ENCODE results near the gene SFT2D2. TPM values are rescaled to one million over a fixed set of nuclear protein-coding genes. Genes with fewer than 3 reads are reported as not detected.

Gene SFT2D2
- total RNA-seq, 2 donors from 2014 or later: 45.1 to 47.5 TPM

DNA sequence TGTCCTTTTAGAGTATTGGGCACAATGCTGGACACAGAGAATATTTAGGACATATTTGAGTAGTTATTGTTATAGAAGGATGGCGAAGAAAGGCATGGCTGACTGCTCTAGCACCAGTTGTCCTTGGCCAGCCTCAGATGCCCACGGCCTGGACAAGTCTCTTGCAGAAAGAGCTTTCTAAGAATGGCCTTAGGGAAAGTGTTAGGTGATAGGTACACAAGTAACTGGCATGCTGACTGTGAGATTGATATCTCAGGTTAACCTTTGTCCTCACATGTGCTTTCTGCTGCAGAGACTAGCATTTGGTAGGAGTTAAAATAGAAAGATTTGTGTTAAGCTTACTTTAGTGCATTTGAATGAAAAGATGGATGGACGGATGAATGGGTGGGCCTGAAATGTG is 10.1 kb downstream of the SFT2D2 start:
- peaks cover 99% of the 10 kb centered on the region for H3K36me3 Mint-ChIP-seq (ENCODE audit: low read depth)
- peaks cover 45% of the 10 kb centered on the region for H3K4me1 Mint-ChIP-seq
- H3K27ac Mint-ChIP-seq: peak overlapping the region; percentile 74
- no peak for ATAC-seq (replicated peaks)
- H3K4me3 Mint-ChIP-seq: peak overlapping the region; percentile 49
- H3K27me3 Mint-ChIP-seq: no peaks in the 10 kb centered on the region
- no peaks in the 10 kb centered on the region for H3K9me3 Mint-ChIP-seq

DNA sequence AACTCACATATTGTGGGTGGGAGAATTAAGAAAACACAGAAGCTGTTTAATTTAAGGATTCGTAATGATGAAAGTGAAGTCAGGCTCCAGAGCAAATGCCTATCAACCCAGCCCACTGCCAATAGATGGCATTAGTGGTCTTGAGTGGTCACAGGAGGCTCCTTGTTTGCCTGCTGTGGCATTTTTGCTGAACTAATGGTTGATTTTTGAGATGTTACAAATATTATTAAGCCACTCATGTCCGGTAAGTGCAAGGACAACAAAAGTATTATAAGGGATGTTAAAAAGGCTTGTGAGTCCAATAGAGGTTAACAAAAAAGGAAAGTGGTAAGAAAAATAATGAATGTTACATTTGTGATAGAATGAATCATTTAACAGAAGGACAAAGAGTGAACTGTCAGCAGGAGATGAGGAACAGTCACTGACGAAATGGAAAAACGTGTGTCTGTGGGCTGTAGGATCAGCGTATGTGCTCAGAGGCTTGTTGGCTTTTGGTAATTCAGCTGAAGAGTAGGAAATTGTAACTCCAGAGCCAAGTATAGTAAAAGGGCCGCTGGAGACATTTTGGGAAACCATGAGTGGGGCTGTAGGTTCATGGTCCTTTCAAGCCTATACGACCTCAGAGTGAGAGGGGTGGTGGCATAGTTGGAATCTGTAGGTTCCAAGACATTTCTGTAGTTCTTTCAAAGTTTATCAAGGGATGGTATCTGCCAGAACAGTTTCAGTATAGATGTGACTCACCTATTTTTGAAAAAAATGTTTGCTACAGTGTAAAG is 11.2 kb downstream of the SFT2D2 start:
- H3K4me3 Mint-ChIP-seq: peak overlapping the region; percentile 49
- ATAC-seq (replicated peaks): peak; percentile 84

DNA sequence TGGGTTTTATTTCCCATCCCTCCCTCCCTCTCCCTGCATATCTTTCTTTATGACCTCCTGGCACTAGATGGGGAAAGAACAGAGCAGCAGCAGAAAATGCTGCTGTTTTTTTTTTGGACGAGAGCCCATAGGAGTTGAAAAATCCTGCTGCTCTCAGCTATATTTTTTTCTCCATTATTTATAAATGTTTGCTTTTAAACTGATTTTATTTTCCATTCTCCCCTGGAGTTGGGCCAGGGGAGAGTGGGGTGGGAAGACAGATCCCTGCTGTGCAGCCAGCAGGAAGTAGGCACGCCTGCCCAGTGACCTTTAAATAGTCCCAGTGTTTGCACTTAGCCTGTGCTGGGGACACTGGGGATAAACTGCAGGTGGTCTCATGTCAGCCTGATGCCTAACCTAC is 17.4 kb downstream of the SFT2D2 start:
- no peaks in the 10 kb centered on the region for H3K9me3 Mint-ChIP-seq
- no peak overlapping the region for H3K4me3 Mint-ChIP-seq
- ATAC-seq (replicated peaks): no peak
- no peaks in the 10 kb centered on the region for H3K27me3 Mint-ChIP-seq
- H3K36me3 Mint-ChIP-seq (ENCODE audit: low read depth): peaks cover 99% of the 10 kb centered on the region
- peaks cover 32% of the 10 kb centered on the region for H3K4me1 Mint-ChIP-seq
- H3K27ac Mint-ChIP-seq: peak overlapping the region; percentile 44

More for the DNA sequence above, 11.2 kb downstream of the SFT2D2 start:
- Mint-ChIP-seq H3K27me3 (no peaks in the 10 kb centered on the region), H3K36me3 (ENCODE audit: low read depth) (peaks cover 99% of the 10 kb centered on the region), H3K4me1 (peaks cover 42% of the 10 kb centered on the region), H3K9me3 (no peaks in the 10 kb centered on the region), H3K27ac (peak overlapping the region; percentile 87)

DNA sequence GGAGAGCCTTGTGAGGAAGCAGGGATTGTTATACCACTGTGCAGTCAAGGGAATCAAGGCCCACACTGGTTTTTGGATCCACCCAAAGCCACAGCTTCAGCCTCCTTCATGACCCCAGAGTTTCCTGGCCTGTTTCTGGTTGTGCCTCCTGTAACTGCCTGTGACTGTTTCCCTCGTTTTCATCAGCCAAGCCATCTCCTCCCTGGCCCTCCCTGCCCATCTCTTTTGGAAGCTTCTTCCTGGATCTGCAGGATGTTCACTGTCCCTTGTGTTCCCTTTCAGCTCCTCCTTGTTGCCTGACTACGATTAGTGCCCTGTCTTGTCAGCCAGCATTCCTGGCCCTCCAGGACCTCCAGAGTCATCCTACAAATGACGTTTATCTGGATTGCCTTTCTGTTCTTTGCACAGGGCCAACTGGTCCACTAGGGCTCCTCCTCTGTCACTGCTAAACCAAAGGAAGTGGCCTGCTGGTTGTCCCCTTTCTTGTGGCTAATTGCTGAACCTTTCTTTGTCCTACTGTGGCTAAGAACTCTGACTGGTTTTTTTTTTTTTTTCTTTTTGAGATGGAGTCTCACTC is 17.9 kb downstream of the SFT2D2 start:
- Mint-ChIP-seq H3K4me3 (peak overlapping the region; percentile 32), H3K27me3 (no peaks in the 10 kb centered on the region), H3K4me1 (peaks cover 33% of the 10 kb centered on the region), H3K9me3 (no peaks in the 10 kb centered on the region), H3K27ac (peak overlapping the region; percentile 44), H3K36me3 (ENCODE audit: low read depth) (peaks cover 100% of the 10 kb centered on the region)
- peak; percentile 73 for ATAC-seq (replicated peaks)

DNA sequence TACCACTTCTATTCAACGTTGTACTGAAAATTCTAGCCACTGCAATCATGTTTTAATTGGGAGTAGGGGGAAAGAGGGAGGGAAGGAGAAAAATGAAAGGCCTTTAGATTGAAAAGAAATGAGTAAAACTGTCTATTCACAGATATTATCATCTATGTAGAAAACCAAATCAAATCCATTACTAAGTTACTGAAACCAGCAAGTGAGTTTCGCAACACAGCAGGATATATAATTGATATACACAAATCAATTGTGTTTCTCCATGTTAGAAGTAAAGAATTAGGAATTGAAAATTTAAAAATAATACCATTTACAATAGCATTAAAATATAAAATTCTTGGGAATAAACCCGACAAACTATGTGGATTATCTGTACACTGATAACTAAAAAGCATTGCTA is 19.2 kb downstream of the SFT2D2 start:
- no peak overlapping the region for H3K27ac Mint-ChIP-seq
- H3K4me1 Mint-ChIP-seq: peaks cover 33% of the 10 kb centered on the region
- H3K9me3 Mint-ChIP-seq: no peaks in the 10 kb centered on the region
- peaks cover 100% of the 10 kb centered on the region for H3K36me3 Mint-ChIP-seq (ENCODE audit: low read depth)
- H3K27me3 Mint-ChIP-seq: no peaks in the 10 kb centered on the region
- no peak for ATAC-seq (replicated peaks)
- H3K4me3 Mint-ChIP-seq: no peak overlapping the region

DNA sequence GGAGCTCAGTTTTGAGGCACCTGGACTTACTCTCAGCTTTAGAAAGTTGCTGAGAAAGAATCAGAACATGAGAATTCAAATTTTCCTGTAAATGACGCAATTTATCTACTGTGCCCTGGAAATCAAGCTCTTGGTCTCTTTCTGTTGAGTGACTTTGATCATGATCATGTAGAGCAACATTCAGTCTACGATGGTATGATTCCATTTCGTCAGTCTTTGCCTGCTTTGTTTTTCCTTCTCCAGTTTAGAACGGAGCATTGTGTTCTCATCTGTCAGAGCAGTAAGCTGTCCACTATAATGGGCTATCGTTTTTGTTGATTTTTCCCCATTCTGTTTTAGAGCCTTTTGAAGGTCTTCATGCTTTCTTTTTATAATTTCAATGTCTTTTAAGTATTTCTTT is 20.7 kb downstream of the SFT2D2 start:
- H3K9me3 Mint-ChIP-seq: no peaks in the 10 kb centered on the region
- no peak overlapping the region for H3K4me3 Mint-ChIP-seq
- no peak overlapping the region for H3K27ac Mint-ChIP-seq
- H3K36me3 Mint-ChIP-seq (ENCODE audit: low read depth): peaks cover 100% of the 10 kb centered on the region
- ATAC-seq (replicated peaks): no peak
- H3K4me1 Mint-ChIP-seq: peaks cover 33% of the 10 kb centered on the region
- no peaks in the 10 kb centered on the region for H3K27me3 Mint-ChIP-seq

DNA sequence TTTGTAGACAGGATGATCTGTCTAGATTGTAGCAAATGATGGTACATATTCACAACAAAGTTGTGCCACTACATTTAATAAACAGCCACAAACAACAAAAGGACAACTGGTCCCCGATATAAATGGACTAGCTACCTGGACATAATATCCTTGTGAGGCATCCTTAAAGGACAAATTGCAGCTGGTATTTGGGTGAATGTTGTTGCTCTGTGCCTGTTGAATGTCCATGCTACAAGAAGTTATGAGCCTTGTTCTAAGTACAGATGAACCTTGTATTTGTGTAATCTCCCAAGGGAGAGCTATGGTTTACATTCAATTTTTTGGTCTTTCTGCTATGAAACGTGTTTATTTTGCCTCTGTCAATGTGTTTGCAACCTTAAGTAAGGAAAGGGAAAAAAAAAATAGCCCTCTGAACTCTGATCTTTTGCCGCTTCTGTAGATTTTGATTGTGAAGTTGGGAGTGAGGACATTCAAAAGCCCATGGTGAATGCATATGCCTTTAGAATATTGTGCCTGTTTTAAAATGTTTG is 26.5 kb downstream of the SFT2D2 start:
- ATAC-seq (replicated peaks): no peak
- H3K4me3 Mint-ChIP-seq: no peak overlapping the region
- H3K36me3 Mint-ChIP-seq (ENCODE audit: low read depth): peaks cover 98% of the 10 kb centered on the region
- no peaks in the 10 kb centered on the region for H3K9me3 Mint-ChIP-seq
- no peaks in the 10 kb centered on the region for H3K27me3 Mint-ChIP-seq
- no peak overlapping the region for H3K27ac Mint-ChIP-seq
- peaks cover 10% of the 10 kb centered on the region for H3K4me1 Mint-ChIP-seq

DNA sequence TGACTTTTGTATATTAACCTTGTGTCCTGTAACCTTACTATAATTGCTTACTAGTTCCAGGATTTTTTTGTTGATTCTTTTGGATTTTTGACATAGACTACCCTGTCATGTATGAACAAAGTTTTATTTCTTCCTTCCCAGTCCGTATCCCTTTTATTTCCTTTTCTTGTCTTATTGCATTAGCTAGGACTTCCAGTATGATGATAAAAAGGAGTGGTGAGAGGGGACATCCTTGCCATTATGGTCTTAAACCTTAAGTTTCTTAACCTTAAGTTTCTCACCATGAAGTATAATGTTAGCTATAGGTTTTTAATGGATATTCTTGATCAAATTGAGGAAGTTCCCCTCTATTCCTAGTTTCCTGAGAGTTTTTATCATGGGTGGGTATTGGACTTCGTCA is 30.4 kb downstream of the SFT2D2 start:
- no peak for ATAC-seq (replicated peaks)
- H3K27ac Mint-ChIP-seq: no peak overlapping the region
- H3K4me1 Mint-ChIP-seq: peaks cover 5% of the 10 kb centered on the region
- no peaks in the 10 kb centered on the region for H3K9me3 Mint-ChIP-seq
- H3K4me3 Mint-ChIP-seq: no peak overlapping the region
- no peaks in the 10 kb centered on the region for H3K27me3 Mint-ChIP-seq
- peaks cover 82% of the 10 kb centered on the region for H3K36me3 Mint-ChIP-seq (ENCODE audit: low read depth)

DNA sequence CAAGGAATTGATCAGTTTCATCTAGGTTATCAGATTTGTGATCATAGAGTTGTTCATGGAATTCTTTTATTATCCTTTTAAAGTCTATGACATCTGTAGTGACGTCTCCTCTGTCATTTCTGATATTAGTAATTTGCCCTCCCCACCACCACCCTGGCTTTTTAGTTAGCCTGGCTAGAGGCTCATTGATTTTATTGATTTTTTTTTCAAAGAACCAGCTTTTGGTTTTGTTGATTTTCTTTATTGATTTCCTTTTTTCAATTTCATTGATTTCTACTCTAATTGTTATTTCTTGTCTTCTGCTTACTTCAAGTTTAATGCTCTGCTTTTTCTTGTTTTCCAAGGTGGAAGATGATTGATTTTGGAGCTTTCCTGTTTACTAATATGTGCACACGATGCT is 31.6 kb downstream of the SFT2D2 start:
- Mint-ChIP-seq H3K36me3 (ENCODE audit: low read depth) (peaks cover 80% of the 10 kb centered on the region), H3K4me3 (no peak overlapping the region), H3K27ac (peak overlapping the region; percentile 41), H3K9me3 (no peaks in the 10 kb centered on the region), H3K27me3 (no peaks in the 10 kb centered on the region), H3K4me1 (peaks cover 8% of the 10 kb centered on the region)
- no peak for ATAC-seq (replicated peaks)

DNA sequence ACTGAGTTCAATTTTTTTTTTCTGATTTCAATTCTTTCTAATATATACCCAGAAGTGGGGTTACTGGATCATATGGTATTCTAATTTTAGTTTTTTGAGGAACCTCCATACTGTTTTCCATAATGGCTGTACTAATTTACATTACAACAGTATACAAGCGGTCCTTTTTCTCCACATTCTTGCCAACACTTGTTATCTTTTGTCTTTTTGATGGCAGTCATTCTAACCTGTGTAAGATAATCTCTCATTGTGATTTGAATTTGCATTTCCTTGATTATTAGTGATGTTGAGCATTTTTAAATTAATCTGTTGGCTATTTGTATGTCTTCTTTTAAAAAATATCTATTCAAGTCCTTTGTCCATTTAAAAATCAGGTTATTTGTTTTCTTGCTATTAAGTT is 33.8 kb downstream of the SFT2D2 start:
- peaks cover 72% of the 10 kb centered on the region for H3K36me3 Mint-ChIP-seq (ENCODE audit: low read depth)
- H3K27me3 Mint-ChIP-seq: no peaks in the 10 kb centered on the region

DNA sequence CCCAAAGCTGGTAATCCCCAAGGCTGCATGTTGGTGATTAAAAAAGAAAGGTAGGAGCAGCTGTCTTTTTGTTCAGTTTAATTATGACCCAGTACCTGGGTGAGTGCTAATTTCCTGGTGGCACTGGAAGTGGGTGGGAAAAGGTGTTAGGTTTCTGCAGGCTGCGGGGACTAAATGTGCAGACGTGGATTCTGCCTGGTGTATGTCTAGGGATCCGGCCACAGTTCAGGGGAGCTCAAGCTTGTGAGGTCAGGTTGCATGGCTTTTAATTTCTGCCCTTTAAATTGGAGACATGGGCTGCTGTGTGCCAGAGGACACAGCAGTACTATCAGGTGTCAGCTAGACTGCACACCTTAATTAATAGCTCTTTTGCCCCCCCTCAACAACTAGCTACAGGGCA is 34.6 kb downstream of the SFT2D2 start:
- Mint-ChIP-seq H3K36me3 (ENCODE audit: low read depth) (peaks cover 64% of the 10 kb centered on the region), H3K4me1 (peaks cover 8% of the 10 kb centered on the region), H3K27ac (no peak overlapping the region), H3K27me3 (no peaks in the 10 kb centered on the region), H3K9me3 (no peaks in the 10 kb centered on the region), H3K4me3 (no peak overlapping the region)
- no peak for ATAC-seq (replicated peaks)

More for the DNA sequence above, 33.8 kb downstream of the SFT2D2 start:
- Mint-ChIP-seq H3K4me1 (peaks cover 8% of the 10 kb centered on the region), H3K4me3 (no peak overlapping the region), H3K27ac (no peak overlapping the region), H3K9me3 (no peaks in the 10 kb centered on the region)
- no peak for ATAC-seq (replicated peaks)

DNA sequence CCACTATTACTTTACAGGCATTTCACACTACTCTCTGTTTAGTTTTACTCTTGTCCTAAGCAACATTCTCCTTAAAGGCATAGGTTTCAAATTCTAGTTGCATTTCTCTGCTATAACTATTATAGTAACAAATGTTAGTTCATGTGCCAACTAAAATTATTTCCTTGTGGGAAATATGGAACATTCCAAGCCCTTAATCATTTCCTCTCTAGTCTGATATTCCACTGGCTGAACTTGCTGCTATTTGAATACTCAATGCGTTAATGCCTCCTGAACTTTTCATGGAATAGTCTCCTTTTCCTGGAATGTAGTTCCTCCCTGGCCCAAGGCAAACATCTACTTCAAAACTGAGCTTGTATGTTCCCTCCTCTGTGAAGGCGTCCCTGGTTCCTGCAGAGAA is 35.6 kb downstream of the SFT2D2 start:
- ATAC-seq (replicated peaks): no peak
- Mint-ChIP-seq H3K36me3 (ENCODE audit: low read depth) (peaks cover 55% of the 10 kb centered on the region), H3K9me3 (no peaks in the 10 kb centered on the region)

DNA sequence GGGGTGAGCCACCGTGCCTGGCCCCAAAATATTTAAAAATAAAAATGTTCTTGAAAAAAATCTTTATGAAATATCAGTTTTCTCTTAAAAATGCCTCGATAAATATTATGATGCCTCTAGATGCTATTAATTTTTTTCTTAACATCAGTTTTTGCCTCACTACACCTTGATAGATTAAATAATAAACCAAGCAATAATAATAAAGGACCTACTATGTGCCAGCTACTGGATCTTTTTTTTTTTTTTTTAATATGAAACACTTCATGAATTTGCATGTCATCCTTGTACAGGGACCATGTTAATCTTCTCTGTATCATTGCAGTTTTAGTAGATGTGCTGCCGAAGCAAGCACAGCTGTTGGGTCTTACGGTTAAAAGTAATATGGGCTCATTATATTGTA is 37.3 kb downstream of the SFT2D2 start:
- Mint-ChIP-seq H3K9me3 (no peaks in the 10 kb centered on the region), H3K27ac (no peak overlapping the region)

More for the DNA sequence above, 35.6 kb downstream of the SFT2D2 start:
- no peak overlapping the region for H3K4me3 Mint-ChIP-seq
- H3K27me3 Mint-ChIP-seq: no peaks in the 10 kb centered on the region
- H3K27ac Mint-ChIP-seq: no peak overlapping the region
- peaks cover 8% of the 10 kb centered on the region for H3K4me1 Mint-ChIP-seq

DNA sequence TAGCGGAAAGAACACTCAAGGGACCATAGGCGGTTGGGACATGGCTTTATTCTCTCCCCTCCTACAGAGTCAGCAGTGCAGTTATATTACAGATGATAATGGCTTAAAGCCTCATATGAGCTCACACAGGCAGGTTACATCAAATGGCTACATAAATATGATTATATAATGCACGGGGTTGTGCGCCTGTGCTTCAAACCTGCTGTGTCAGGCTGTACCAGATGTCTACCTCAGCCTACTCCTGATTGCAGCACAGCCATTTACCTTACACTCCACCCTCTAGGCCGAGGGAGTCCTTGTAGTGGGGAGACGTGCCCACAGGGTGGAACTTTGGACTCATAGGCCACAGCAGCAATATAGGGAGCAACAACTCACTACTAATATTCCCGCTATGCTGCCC is 38.5 kb downstream of the SFT2D2 start:
- Mint-ChIP-seq H3K4me3 (no peak overlapping the region), H3K36me3 (ENCODE audit: low read depth) (peaks cover 31% of the 10 kb centered on the region), H3K27ac (no peak overlapping the region), H3K4me1 (peaks cover 8% of the 10 kb centered on the region), H3K27me3 (no peaks in the 10 kb centered on the region), H3K9me3 (no peaks in the 10 kb centered on the region)
- no peak for ATAC-seq (replicated peaks)

More for the DNA sequence above, 37.3 kb downstream of the SFT2D2 start:
- Mint-ChIP-seq H3K4me1 (peaks cover 8% of the 10 kb centered on the region), H3K27me3 (no peaks in the 10 kb centered on the region), H3K4me3 (no peak overlapping the region), H3K36me3 (ENCODE audit: low read depth) (peaks cover 38% of the 10 kb centered on the region)
- no peak for ATAC-seq (replicated peaks)

DNA sequence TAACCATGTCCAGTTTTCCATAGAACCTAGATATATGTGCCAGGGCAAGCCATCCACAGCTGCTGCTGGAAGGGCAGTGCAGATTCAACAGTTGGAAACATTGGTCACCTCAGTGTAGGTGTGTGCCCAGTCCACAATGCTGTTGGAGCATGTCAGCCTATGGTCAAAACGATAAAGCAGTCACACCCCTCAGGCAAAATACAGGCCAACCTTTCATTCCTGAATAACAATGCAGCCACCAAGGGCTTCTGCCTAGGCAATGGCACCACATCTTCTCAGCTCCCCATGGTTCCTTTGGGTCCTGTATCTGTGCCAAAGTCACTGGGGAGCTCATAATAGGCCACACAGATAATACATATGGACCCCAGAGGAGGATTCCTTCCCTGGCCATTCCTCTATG is 39.8 kb downstream of the SFT2D2 start:
- Mint-ChIP-seq H3K9me3 (no peaks in the 10 kb centered on the region), H3K4me3 (no peak overlapping the region), H3K4me1 (peaks cover 8% of the 10 kb centered on the region), H3K27me3 (no peaks in the 10 kb centered on the region), H3K36me3 (ENCODE audit: low read depth) (peaks cover 27% of the 10 kb centered on the region), H3K27ac (no peak overlapping the region)
- ATAC-seq (replicated peaks): no peak

All from activated T-helper 17 cell treated with anti-CD3 and anti-CD28 coated beads, Interleukin-2, amount 50 U/mL, for 72 hours (primary cell).